MM.1S (cell line): ENCODE results near the gene RARB.

Experiments
- CTCF ChIP-seq: fragments of 300-600 bp; sonication (generic); IDR thresholded peaks from 2 replicates; pipeline ENCODE4 v1.5.1; 2016; ENCODE audit warnings: antibody characterized with exemption, low read length, mixed read lengths
- EZH2 ChIP-seq: fragments of 300-600 bp; sonication (generic); optimal IDR thresholded peaks from 2 replicates; pipeline ENCODE3; 2017; ENCODE audit warnings: low read depth, mild to moderate bottlenecking, antibody characterized with exemption, low read length, mixed read lengths
- EZH2phosphoT487 ChIP-seq: fragments of 300-600 bp; sonication (generic); IDR thresholded peaks from 2 replicates; pipeline ENCODE4 v1.6.1; 2018; ENCODE audit warnings: antibody characterized with exemption, low read length

DNA sequence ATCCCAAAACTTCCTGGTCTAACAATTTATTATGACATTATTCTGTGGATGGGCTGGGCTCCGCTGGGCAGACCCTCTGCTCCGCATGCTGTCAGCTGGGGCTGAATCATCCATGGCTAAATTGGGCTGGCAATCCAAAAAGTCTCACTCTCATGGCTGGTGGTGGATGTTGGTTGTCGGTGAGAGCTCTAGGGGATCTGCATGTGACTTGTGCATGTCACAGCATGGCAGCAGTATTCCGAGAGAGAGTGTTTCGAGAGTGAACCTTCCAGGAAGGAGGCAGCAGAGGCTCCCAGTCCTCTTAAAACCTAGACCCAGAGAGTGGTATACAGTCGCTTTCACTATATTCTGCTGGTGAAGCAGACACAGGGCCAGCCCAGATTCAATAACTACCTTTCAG lies 9.9 kb downstream of the RARB start:
- TF ChIP-seq CTCF (no peak), EZH2phosphoT487 (no peak), EZH2 (no peak)
